ENCODE data around the gene SNRPN.

SNRPN gene

GRCh38 chr15:24948495-24948894 lies 6.3 kb upstream of the SNRPN start:
- Histone ChIP-seq H3K36me3 (ENCODE audit: control insufficient read depth in 2 of 2, insufficient read depth in 1 of 2, low read length in 2 of 2) (no peaks in the 10 kb centered on the region), H3K4me1 (ENCODE audit: control insufficient read depth, insufficient read depth, low read length) (no peaks in the 10 kb centered on the region), H3K4me3 (ENCODE audit: low read depth, low read length) (no peak overlapping the region), H3K9me3 (ENCODE audit: control insufficient read depth, insufficient read depth, low read depth, low read length) (no peaks in the 10 kb centered on the region), H3K27ac (ENCODE audit: extremely low read depth, low read depth, low read length) (no peak overlapping the region)
- TF ChIP-seq ZNF623 (tag by site-specific recombination; IDR thresholded peaks at IDR 0.05), result no peak
- no peak for TF ChIP-seq ZIC2 (tag by site-specific recombination; IDR thresholded peaks at IDR 0.05)
- TF ChIP-seq ZNF514 (tag by site-specific recombination; IDR thresholded peaks at IDR 0.05), result no peak
- TF ChIP-seq CTCF (tag by site-specific recombination; IDR thresholded peaks at IDR 0.05), result no peak
- TF ChIP-seq ZNF24 (tag by site-specific recombination; IDR thresholded peaks at IDR 0.05), result no peak
- TF ChIP-seq ZFHX2 (tag by site-specific recombination; conservative IDR thresholded peaks at IDR 0.05), result no peak
- no peak for TF ChIP-seq ZNF624 (tag by site-specific recombination; IDR thresholded peaks at IDR 0.05)
- no peak for TF ChIP-seq ZNF174 (tag by site-specific recombination; IDR thresholded peaks at IDR 0.05)
- no peak for TF ChIP-seq ZBTB26 (tag by site-specific recombination; optimal IDR thresholded peaks at IDR 0.05)
- TF ChIP-seq ZNF777 (tag by site-specific recombination; IDR thresholded peaks at IDR 0.05; ENCODE audit: borderline replicate concordance), result no peak
- ChIA-PET POLR2A (no interaction called here), CTCF (interaction anchor here (0.7 kb wide), 1 partner anchor 318 kb away, joined by 3 read pairs; no protein-coding TSS in a partner anchor)

GRCh38 chr15:24955531-24955921 lies 739 bp downstream of the SNRPN start:
- Histone ChIP-seq H3K4me1 (ENCODE audit: control insufficient read depth, insufficient read depth, low read length) (no peaks in the 10 kb centered on the region), H3K4me3 (ENCODE audit: low read depth, low read length) (no peak overlapping the region), H3K9me3 (ENCODE audit: control insufficient read depth, insufficient read depth, low read depth, low read length) (no peaks in the 10 kb centered on the region), H3K27ac (ENCODE audit: extremely low read depth, low read depth, low read length) (no peak overlapping the region), H3K36me3 (ENCODE audit: control insufficient read depth in 2 of 2, insufficient read depth in 1 of 2, low read length in 2 of 2) (no peaks in the 10 kb centered on the region)
- TF ChIP-seq, protein P1, sequence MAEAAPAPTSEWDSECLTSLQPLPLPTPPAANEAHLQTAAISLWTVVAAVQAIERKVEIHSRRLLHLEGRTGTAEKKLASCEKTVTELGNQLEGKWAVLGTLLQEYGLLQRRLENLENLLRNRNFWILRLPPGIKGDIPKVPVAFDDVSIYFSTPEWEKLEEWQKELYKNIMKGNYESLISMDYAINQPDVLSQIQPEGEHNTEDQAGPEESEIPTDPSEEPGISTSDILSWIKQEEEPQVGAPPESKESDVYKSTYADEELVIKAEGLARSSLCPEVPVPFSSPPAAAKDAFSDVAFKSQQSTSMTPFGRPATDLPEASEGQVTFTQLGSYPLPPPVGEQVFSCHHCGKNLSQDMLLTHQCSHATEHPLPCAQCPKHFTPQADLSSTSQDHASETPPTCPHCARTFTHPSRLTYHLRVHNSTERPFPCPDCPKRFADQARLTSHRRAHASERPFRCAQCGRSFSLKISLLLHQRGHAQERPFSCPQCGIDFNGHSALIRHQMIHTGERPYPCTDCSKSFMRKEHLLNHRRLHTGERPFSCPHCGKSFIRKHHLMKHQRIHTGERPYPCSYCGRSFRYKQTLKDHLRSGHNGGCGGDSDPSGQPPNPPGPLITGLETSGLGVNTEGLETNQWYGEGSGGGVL (tag by site-specific recombination; IDR thresholded peaks at IDR 0.05), result no peak
- TF ChIP-seq HOXC10 (CRISPR knock-in tag; IDR thresholded peaks at IDR 0.05), result no peak
- TF ChIP-seq ZBTB44 (tag by site-specific recombination; IDR thresholded peaks at IDR 0.05), result no peak
- TF ChIP-seq YY2 (tag by site-specific recombination; IDR thresholded peaks at IDR 0.05), result no peak
- TF ChIP-seq ZFP37 (tag by site-specific recombination; IDR thresholded peaks at IDR 0.05), result no peak
- no peak for TF ChIP-seq ZNF114 (tag by site-specific recombination; IDR thresholded peaks at IDR 0.05)
- no peak for TF ChIP-seq ZNF544 (tag by site-specific recombination; IDR thresholded peaks at IDR 0.05)
- no peak for TF ChIP-seq ZNF654 (tag by site-specific recombination; IDR thresholded peaks at IDR 0.05; ENCODE audit: low read depth)
- TF ChIP-seq ZNF670 (tag by site-specific recombination; IDR thresholded peaks at IDR 0.05; ENCODE audit: low read depth), result no peak
- no peak for TF ChIP-seq KLF1 (tag by site-specific recombination; IDR thresholded peaks at IDR 0.05)
- TF ChIP-seq ZNF157 (tag by site-specific recombination; IDR thresholded peaks at IDR 0.05), result no peak
- TF ChIP-seq ZNF785 (tag by site-specific recombination; IDR thresholded peaks at IDR 0.05), result no peak
- no peak for TF ChIP-seq ZNF146 (tag by site-specific recombination; IDR thresholded peaks at IDR 0.05)
- no peak for TF ChIP-seq ZNF837 (tag by site-specific recombination; IDR thresholded peaks at IDR 0.05)
- no peak for TF ChIP-seq ZNF473 (tag by site-specific recombination; IDR thresholded peaks at IDR 0.05)
- no peak for TF ChIP-seq TRIM28 (IDR thresholded peaks at IDR 0.05; ENCODE audit: borderline replicate concordance, low read length)
- CTCF ChIA-PET, result no interaction called here
- POLR2A ChIA-PET, result no interaction called here

Measured in HEK293 (cell line).